AML-193 (cell line): Measurements from ENCODE around the gene FASN.

ENCODE experiments used
- DNase-seq, 2 experiments: peaks; one replicate each; lab custom pipeline; 2025; lab: John Stamatoyannopoulos, UW

FASN gene

GRCh38 chr17:82088838-82089722 is 9.0 kb downstream of the FASN start:
- no peak for DNase-seq

DNA sequence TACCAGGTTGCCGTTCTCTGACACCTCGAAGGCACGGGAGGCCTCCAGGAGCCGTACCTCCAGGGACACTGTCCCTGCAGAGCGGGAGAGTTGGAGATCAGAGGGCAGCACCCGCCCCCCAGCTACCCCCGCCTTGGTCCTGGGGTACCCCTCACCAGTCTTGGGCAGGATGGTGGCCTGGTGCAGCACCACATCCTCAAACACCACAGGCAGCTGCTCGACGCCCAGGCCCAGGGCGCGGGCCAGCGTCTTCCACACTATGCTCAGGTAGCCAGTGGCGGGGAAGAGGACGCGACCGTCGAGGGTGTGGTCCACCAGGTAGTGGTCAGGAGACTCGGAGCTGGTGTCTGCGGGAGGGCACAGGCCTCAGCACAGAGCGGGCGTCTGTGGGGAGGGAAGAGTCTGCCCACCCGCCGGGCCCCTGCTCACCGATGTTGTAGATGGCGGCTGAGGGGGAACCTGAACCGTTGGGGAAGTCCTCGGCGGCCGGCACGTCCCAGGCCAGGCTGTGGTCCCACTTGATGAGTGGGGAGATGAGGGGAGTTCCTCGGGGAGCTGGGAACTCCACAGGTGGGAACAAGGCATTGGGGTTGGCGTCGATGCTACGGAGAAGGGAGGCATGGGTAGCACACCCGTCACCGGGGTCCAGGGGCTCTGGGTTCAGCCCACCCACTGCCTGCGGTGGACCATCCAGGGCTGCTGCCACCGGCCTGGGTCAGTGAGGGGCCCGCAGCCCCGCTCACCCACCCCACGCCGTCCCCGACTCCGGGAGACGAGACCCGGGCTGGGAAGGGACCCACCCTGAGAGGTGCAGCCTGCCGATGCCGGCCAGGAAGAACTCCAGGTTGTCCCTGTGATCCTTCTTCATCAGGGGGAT is 9.8 kb downstream of the FASN start:
- DNase-seq, result no peak

DNA sequence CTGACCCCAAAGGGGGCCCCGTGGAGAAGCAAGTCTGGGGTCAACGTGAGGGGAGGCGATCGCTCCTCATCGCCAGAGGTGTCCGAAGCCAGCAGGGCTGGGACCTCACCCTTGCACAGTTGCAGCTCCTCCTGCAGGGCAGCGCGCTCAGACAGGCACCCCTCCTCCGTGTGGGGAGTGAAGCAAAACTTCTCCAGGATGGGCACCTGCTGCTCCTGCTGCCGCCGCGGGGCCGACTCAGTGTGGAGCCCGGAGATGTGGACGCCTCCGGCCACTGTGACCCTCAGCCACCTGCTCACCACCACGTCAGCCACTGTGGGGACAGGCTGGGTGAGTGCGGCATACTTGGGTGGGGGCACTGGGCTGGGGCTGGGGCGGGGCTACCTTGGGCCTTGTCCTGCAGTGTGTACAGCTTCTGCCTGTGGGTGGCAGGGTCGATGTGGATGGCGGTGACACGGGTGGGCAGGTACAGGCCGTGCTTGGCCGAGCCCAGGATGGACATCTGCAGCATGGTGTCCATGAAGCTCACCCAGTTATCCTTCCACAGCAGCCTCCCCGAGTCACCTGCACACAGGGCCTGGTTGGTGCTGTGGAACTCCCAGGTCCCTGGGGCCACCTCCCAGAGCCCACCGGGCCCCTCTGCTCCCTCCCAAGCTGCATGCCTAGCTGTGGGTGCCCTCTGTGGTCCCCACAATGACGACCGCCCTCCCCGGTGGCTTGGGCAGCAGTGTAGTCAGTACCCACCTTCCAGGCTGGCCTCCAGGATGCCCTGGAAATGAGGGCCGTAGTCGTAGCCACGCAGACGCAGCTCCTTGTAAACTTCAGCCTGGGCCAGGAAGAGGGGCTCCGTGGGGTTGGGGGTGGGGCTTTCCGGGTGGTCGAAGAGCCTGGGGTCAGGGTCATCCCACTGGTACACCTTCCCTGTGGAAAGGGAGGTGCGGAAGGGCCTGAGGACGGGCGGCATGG is 10.8 kb downstream of the FASN start:
- no peak for DNase-seq

DNA sequence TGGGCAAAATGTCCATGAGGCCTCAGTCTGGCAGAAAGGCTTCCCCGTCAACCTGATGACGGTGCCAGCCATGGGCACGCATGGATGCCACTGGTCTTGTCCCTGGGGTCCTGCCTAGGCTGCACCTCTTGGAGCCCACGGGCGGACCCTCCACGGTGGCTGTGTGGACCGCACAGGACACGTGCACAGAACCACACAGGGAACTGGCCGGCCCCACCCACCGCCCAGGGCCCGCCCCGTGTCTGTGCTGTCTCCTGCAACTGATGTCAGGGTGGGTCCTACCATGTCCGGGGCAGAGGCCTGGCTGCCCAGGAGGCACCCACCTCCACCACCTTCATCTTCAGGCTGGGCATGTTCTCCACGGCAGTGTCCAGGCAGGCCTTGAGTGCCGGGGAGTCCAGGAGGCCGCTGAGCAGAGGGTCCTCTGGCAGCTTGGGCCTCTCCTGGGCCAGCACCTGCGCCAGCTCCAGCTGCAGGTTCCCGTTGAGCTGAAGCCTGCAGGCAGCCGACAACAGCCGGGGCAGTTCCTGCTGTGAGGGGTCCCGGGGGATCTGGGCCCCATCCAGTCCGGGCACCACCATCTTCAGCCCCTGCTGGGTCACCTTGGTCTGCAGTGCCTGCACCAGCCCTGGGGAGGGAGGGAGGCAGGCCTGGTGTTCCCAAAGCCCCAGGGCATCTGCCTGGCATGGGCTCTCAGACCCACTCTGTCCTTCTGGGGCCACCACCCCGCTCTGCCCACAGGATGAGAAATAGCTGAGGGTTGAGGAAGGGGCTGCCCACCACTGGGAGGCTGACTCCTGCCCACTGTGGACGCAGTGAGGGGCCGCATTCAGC is 11.9 kb downstream of the FASN start:
- no peak for DNase-seq

DNA sequence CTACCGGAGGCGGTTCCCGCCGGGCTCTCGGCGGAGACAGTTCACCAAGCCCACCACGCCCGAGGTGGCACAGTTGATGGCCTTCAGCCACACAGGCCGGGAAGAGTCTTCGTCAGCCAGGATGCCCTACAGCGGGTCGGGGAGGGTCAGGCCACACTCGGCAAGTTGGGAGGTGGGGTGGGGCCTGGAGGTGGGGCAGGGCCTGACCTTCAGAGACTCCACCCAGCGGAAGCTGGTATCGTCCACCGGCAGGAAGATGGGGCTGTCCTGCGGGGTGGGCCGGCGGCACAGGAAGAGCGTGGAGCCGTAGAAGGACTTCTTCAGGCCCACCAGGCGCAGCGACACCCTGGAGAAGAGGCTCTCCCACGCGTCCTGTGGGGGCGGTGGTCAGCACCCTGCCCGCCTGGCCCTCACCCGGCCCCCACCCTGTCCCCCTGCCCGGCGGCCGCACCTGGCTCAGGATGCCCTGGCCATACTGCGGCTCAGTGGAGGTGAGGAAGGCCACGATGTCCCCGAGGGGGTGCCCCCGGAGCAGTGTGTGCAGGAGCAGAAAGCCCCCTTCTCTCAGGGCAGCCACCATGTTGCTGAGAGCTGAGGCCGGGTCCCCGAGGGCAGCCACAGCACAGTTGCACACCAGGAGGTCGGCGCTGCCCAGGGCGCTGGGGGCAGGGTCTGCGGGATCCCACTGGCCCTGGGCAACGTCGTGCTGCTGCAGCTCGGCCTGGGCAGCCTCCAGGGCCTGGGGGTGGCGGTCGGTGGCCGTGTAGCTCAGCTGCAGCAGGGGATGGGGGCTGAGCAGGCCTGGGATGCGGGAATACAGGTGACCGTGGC is 12.8 kb downstream of the FASN start:
- no peak for DNase-seq

GRCh38 chr17:82084373-82085030 is 13.5 kb downstream of the FASN start:
- no peak for DNase-seq

DNA sequence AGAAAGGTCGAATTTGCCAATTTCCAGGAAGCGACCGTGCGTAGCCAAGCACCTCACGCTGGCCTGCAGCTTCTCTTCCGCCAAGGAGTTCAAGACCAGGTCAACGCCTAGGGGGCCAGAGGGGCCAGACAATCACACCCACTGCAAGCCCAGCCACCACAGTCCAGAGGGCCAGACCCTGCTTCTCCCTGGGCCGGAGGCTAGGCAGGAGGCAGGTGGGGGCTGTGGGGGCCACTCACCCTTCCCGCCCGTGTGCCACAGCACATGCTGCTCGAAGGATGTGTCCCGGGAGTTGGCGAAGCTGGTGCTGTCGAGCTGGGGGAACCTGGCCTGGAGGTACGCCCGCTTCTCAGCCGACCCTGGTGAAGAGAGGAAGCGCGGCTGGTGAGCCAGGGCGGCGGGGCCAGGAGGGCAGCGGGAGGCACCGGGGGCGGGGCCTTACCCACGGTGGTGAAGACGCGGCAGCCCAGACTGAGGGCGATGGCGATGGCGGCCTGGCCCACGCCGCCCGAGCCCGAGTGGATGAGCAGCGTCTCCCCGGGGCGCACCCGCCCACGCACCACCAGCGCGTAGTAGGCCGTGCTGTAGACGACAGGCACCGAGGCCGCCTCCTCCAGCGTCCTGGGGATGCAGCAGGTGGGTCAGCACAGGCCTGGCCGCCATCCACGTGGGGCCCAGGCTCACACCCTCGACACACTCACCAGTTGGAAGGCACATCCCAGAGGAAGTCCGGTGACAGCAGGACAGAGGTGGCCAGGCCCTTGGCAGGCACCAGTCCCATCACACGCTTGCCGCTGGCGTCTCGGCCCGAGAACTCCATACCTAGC is 14.3 kb downstream of the FASN start:
- DNase-seq, result no peak

DNA sequence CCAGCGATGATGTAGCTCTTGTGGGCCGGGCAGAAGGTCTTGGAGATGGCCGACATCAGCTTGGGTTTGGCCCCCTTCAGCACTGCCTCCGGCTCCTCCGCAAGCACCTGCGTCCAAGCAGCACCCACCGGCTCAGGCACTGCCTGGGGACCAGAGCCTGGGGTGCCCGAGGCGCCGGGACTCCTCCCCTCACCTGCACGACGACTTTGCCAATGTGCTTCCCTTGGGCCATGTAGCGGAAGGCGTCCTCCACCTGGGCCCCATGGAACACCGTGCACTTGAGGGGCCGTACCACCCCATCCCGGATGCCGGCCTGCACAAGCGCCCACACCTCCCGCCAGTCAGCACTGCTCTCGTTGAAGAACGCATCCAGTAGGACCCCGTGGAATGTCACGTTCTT is 15.0 kb downstream of the FASN start:
- no peak for DNase-seq

DNA sequence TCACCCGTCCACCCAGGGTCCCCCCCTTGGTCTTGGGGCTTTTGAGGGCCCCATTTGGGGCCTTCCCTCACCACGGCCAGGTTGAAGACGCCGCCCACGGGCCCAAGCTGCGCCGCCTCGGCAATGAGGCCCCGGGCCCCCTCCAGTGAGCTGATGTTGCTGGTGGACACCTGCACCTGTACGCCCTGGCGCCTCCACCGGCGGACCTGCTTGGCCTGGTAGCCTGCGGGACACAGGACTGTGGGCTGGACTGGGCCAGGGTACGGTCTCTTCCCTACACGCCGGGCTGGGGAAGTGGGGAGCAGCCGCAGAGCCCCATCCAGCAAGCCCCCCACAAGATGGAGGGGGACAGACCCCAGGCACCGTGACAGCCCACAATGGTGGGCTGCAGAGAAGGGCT is 15.6 kb downstream of the FASN start:
- DNase-seq, result no peak

DNA sequence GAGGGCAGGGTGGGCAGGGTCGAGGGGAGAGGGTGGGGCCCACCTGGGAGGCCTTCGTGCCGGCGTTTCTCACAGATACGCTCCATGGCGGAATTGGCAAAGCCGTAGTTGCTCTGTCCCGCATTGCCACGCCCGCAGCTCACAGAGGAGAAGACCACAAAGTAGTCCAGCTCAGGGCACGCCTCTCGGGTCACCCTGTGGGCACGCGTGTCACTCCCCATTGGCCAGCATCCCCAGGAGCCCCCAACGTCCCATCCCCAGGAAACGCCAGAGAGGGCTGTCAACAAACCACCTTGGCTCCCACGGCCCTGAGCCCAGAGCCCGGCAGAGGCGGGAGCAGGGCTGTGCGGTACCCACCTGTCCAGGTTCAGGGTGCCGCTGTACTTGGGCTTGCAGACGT is 16.1 kb downstream of the FASN start:
- no peak for DNase-seq

DNA sequence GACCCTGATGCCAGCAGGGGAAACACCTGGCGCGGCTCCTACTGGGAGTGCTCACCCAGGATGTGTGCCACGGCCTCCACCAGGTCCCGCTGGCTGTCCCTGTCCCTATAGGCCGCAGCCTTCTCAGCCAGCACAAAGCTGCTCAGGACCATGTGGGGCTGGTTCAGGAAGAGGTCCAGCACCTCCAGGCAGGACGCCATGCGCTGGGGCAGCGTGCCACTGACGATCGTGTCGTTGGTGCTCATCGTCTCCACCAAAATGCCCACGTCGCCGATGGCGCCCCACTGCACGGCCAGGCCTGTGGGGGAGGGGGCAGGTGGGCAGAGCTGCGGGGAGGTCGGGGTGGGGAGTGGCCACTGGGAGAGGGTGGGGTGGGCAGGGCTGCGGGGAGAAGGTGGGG is 16.5 kb downstream of the FASN start:
- no peak for DNase-seq

DNA sequence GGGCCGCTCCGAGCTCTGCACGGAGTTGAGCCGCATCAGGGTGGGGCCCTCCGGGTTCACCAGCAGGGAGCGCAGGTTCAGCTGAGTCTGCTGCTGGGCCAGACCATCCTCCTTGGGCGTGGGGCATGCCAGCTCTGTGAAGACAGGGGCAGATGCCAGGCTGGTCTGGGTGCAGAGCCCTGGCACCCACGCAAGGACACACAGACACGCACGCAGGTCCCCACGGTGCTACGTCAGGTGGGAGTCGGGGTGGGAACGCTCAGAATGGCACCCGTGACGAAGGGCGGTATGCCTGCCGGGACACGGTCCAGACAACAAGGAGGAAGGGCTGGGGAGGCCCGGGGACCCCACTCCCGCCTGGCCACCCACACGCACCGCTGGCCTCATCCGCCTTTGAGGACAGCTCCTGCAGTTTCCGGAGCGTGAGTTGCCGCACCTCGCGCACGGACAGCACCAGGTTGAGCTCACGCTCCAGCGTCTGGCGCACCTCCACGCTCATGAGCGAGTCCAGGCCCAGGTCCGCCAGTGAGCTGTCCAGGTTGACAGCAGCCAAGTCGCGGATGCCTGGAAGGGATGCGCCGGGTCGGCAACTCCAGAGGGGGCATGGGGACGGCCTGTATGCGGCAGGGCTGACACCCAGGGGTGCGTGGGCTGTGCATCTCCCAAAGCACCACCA is 17.1 kb downstream of the FASN start:
- DNase-seq, result no peak

- DNase-seq, result no peak
Measured at GRCh38 chr17:82080048-82080788, 17.8 kb downstream of the FASN start.

GRCh38 chr17:82079001-82079677 is 18.9 kb downstream of the FASN start:
- DNase-seq, result no peak

GRCh38 chr17:82078433-82078832 is 19.6 kb downstream of the FASN start:
- DNase-seq, result no peak

DNA sequence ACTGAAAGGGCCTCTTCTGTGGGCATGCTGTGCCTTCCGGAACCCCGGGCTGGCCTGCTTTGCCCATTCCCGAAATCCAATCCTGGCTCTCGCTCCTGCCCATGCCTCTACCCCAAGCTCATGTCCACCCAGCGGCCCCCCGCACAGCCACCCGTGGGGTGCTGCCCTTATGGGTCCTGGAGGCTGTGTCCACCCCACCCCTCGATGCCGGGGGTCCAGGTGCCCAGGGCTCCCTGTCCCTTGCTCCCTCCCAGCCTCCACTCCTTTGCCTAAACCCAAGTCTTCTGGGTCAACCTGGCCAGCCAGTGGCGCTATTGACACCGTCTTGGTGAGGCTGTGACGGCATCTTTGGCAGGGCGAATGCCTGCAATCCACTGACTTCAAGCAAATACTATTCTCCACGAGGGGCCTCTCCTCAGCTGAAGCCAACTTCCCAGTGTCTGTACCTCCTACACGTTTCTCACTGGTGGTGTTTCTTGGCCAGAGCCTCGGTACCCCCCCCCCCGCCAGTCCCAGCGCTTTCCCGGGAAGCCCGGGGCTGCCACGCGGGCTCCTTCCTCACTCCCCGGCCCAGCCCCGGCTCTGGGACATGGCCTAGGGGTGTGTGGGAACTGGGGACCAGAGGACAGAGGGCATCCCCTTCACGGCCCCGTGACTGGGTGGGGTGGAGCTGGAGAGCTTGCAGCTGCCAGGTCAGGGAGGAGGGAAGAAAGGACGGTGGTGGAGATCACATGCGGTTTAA is 20.2 kb downstream of the FASN start:
- no peak for DNase-seq
